Heart right ventricle (tissue), 16 donors: ENCODE results near the gene CRYAA. TPM values are rescaled to one million over a fixed set of nuclear protein-coding genes. Genes with fewer than 3 reads are reported as not detected.

Experiments
- ATAC-seq, 8 donors: fragments of 200-7000 bp; cut with Tn5 transposase; one replicate each; pipeline ENCODE4 v1.9.1; 2020; ENCODE audit warnings: mild to moderate bottlenecking in 8 of 8, moderate library complexity in 8 of 8, moderate number of reproducible peaks in 1 of 8
- DNase-seq, 2 donors: peaks; one replicate each; pipeline ENCODE4 v3.0.0-alpha.2; 2020
- H3K27ac ChIP-seq, 10 donors: fragments of 200-600 bp; sonication (generic) in 2 of 10; one replicate each; pipeline versions ENCODE4 v1.5.0 to v1.8.0; 2020 to 2022; ENCODE audit warnings: mild to moderate bottlenecking in 3 of 10
- H3K27me3 ChIP-seq, 7 donors: fragments of 200-600 bp; one replicate each; pipeline ENCODE4 v1.8.0; 2021 to 2022; ENCODE audit warnings: mild to moderate bottlenecking in 2 of 7
- H3K36me3 ChIP-seq, 9 donors: fragments of 200-600 bp; sonication (generic) in 1 of 9; one replicate each; pipeline versions ENCODE4 v1.5.0 to v1.8.0; 2020 to 2022; ENCODE audit warnings: mild to moderate bottlenecking in 2 of 9
- H3K4me1 ChIP-seq, 9 donors: fragments of 200-600 bp; sonication (generic) in 1 of 9; one replicate each; pipeline versions ENCODE4 v1.5.0 to v1.8.0; 2020 to 2022; ENCODE audit warnings: mild to moderate bottlenecking in 4 of 9
- H3K4me3 ChIP-seq, 10 donors: fragments of 200-600 bp; sonication (generic) in 2 of 10; one replicate each; pipeline versions ENCODE4 v1.5.0 to v1.8.0; 2020 to 2022; ENCODE audit warnings: mild to moderate bottlenecking in 7 of 10, moderate library complexity in 2 of 10
- H3K9me3 ChIP-seq, 11 donors: fragments of 200-600 bp in 10 of 11; sonication (generic) in 2 of 11; one replicate each; pipeline versions ENCODE4 v1.5.0 to v1.8.0; 2013 to 2022; ENCODE audit warnings: mild to moderate bottlenecking in 2 of 11, control low read depth in 1 of 11, moderate library complexity in 1 of 11
- CTCF ChIP-seq, 9 donors: fragments of 200-600 bp; sonication (generic) in 2 of 9; IDR thresholded peaks; one replicate each; pipeline versions ENCODE4 v1.5.0 to v1.8.0; 2021 to 2022; ENCODE audit warnings: antibody characterized with exemption in 9 of 9, mild to moderate bottlenecking in 5 of 9, moderate library complexity in 1 of 9
- WGBS, 2 donors: extraction: QIAGEN DNeasy Blood & Tissue Kit; methylation state at CpG; one replicate each; pipeline ENCODE4 v1.1.7; 2013; ENCODE audit warnings: inconsistent platforms in 1 of 2; 5-methylcytosine and 5-hydroxymethylcytosine counted together
- intact Hi-C, 10 donors: fragments of 100-400 bp; cut with DNase I; formaldehyde crosslinking; loops; one replicate each; pipeline versions ENCODE4 v1.11.1 to v1.14.2; 2022
- polyA plus RNA-seq, 2 donors: library from polyadenylated mRNA; stranded (reverse); fragments of 200-250 nt; gene quantifications; one replicate each; pipeline ENCODE4 v1.2.3, GENCODE V29; 2013
- total RNA-seq, 10 donors: library from RNA; stranded (reverse); fragmentation: NEBNext Ultra II Directional in 3 of 10; extraction: Animal tissue kit (Norgen Biotek cat#: 25700) in 3 of 10; gene quantifications; one replicate each; pipeline versions ENCODE4 v1.2.1 to v1.2.4, GENCODE V29; 2021 to 2023
- donor health status: Arrhythmogenic right ventricular cardiomyopathy.
- donor health status: ischemic (EF 13 %, LVEDD 7.1; RV severe dilation, severe dysfunction).
- donor health status: healthy with polysubstance abuse.
- donor health status: DM: no; HTN: yes; CAD: no.
- donor health status: DM: no; HTN: no; CAD: no.
- donor health status: ischemic (EF 25% LVEDD 6.9; RV normal size, moderate dysfunction).
- donor health status: ischemic (EF 25% LVEDD 5.7; RV mildly dilated, moderate dysfunction).
- donor health status: healthy.
- donor health status: DM: yes; HTN: yes; CAD: no.
- donor health status: Ischemic cardiomyopathy.
- donor health status: ischemic (EF 35%, LVEDD 5.7; RV mildly dilated, moderate dysfunction).
- donor health status: nonischemic (EF 11% LVEDD 7.7; RV severe dilation, severe dysfunction).
- donor health status: DM: yes; HTN: yes; CAD: no.
- donor health status: PGD.
- donor health status: ischemic (EF 29% LVEDD 5.4; RV normal size, mild dysfunction).
- donor health status: nonischemic (EF 23%, LVEDD 6.1; RV moderate dilation, normal function).

Gene CRYAA
- total and polyA plus RNA-seq, 12 donors, result not detected

- no peak for ATAC-seq
- no peaks in the 10 kb centered on the region for H3K36me3 ChIP-seq
- H3K4me1 ChIP-seq, result peaks cover 0 to 9% (median 2%) of the 10 kb centered on the region in 9 donors
- WGBS, 2 donors, result 91 to 92% methylated on average over 29 of the region's 29 CpGs
- H3K27me3 ChIP-seq, result peaks cover 0 to 7% (median 4%) of the 10 kb centered on the region in 7 donors
- no peak for DNase-seq
- intact Hi-C loops, result no loop called here
- TF ChIP-seq CTCF (IDR thresholded peaks at IDR 0.05), result no peak
- H3K9me3 ChIP-seq, result no peaks in the 10 kb centered on the region
- H3K27ac ChIP-seq, result no peak overlapping the region
- no peak overlapping the region for H3K4me3 ChIP-seq
Measured at GRCh38 chr21:43208561-43209332, 39.9 kb downstream of the CRYAA start.

GRCh38 chr21:43209575-43210453 lies 41.0 kb downstream of the CRYAA start:
- intact Hi-C loops, result no loop called here
- Histone ChIP-seq H3K4me3 (no peak overlapping the region), H3K4me1 (peaks cover 0 to 9% (median 2%) of the 10 kb centered on the region in 9 donors), H3K27ac (no peak overlapping the region), H3K9me3 (no peaks in the 10 kb centered on the region), H3K27me3 (peaks cover 0 to 7% (median 4%) of the 10 kb centered on the region in 7 donors), H3K36me3 (no peaks in the 10 kb centered on the region)
- DNase-seq (no peak), ATAC-seq (peak in 6 of 8 donors; percentile 18 to 69 (median 40))
- 76 to 78% methylated on average over 36 of the region's 36 CpGs for WGBS, 2 donors
- TF ChIP-seq CTCF (IDR thresholded peaks at IDR 0.05), result no peak

- Histone ChIP-seq H3K4me3 (no peak overlapping the region), H3K27ac (no peak overlapping the region), H3K36me3 (no peaks in the 10 kb centered on the region), H3K27me3 (peaks cover 0 to 7% (median 4%) of the 10 kb centered on the region in 7 donors), H3K9me3 (no peaks in the 10 kb centered on the region), H3K4me1 (peaks cover 0 to 9% (median 2%) of the 10 kb centered on the region in 9 donors)
- no peak for DNase-seq
- no peak for TF ChIP-seq CTCF (IDR thresholded peaks at IDR 0.05)
- intact Hi-C loops, result no loop called here
- peak in 4 of 8 donors; percentile 2 to 47 (median 22) for ATAC-seq
- WGBS, 2 donors, result 82 to 88% methylated on average over 7 of the region's 7 CpGs
Measured at GRCh38 chr21:43210454-43211071, 41.8 kb downstream of the CRYAA start.
